ENCODE results near the gene SLAMF8.
A peak's percentile ranks its signal among the peaks of the same experiment; 100 is the strongest.

SLAMF8 gene

DNA sequence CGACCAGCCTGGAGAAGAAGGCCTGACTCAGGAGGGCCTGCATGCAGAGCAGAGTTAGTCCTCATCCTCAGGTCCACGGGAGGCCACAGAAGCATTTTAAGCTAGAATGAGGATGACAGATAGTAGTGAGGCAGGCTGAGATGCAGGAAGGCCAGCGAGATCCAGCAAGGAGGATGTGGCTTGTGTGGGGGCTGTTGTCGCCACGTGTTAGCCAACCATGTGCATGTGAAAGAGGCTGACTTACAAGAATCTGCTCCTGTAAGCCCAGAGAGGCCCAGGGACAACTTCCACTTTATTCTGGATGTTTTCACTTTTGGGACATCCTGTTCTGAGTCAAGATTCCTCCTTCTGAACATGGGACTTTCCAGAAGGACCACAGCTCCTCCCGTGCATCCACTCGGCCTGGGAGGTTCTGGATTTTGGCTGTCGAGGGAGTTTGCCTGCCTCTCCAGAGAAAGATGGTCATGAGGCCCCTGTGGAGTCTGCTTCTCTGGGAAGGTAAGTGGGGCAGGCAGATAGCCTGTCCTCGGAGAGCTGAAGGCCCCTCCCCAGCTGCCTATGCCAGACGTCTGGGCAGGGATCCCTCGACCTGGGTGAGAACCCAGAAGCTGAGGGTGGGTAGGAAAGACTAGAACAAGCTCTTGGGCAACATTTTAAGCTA, at the start of gene SLAMF8:
Gene SLAMF8 (plus strand): TSS at position 433 of the 661 bp plus-strand sequence. CDS start 26 bp downstream, at position 459.
- DNase-seq, result no peak

DNA sequence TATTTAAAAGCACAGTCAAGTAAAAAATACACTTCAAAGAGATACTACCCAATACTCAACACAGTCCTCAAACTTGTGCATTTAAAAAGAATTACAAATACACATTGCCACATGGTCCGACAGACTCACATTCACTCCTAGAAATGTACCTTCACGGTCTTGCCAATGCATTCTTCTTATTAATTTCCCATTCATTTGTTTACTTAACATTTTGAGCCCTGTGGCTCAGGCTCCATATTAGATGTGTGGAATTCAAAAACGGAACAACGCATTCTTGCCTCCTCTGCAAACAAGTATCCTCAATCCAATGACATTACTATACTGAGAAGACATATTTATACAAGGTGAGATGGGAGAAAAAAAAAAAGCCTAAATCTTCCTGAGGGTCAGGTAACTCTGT, 48.4 kb upstream of the SLAMF8 start:
- DNase-seq, result no peak

- no peak for DNase-seq
Observed at GRCh38 chr1:159779403-159779851, 47.2 kb upstream of the SLAMF8 start.

GRCh38 chr1:159780583-159781582, 45.8 kb upstream of the SLAMF8 start, which contains the start of gene DUSP23:
Gene DUSP23 (plus strand): TSS chr1:159780962. CDS start chr1:159781101, 139 bp downstream.
- peak; percentile 93 for DNase-seq

DNA sequence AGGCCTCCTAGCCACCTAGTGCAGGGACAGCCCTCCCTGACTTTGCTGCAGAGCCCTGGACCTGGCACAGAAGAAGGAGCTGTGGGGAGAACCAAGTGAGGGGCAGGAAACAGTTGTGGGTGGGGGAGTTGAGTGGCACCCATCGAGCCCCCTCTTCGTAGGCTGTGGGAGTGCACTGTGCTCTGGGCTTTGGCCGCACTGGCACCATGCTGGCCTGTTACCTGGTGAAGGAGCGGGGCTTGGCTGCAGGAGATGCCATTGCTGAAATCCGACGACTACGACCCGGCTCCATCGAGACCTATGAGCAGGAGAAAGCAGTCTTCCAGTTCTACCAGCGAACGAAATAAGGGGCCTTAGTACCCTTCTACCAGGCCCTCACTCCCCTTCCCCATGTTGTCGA, 44.7 kb upstream of the SLAMF8 start:
- no peak for DNase-seq

DNA sequence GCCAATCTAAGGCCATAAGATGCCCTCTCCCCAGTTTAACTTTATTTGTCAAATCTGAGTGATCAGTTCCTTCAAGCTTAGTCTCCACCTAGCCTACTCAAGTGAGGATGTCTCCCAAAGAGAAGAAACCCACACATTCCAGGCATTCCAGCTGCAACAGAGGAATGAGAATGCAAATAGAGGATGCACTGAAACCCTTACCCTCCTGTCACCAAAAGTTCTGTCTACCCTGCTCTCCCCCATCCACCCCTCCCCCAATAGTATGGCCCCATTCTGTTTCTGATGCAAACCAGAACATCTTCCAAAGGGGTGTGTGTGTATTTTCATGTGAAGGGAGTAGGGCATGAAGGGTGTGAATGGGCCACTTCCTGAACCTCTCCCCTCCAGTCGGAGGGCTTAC, 42.9 kb upstream of the SLAMF8 start:
- DNase-seq, result no peak

- DNase-seq, result no peak
Observed at GRCh38 chr1:159786465-159786864, 40.2 kb upstream of the SLAMF8 start.

DNA sequence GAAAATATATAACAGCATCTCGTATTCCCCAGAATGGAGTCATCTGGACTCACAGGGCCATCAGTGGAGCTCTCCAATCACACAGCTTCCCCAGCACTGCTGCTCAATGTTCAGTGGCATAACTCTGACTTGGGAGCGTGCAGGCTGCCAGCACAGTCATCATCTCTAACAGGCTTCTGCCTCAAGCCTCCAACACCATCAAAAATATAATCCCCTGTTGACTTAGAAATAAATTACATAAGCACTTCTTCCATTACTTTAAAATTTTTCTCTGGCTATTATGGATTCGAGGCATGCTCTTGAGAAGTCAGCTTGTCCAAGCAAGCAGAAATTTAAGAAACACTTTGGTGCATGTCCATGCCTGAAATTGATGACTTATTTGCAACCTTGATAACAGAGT, 39.7 kb upstream of the SLAMF8 start:
- no peak for DNase-seq

DNA sequence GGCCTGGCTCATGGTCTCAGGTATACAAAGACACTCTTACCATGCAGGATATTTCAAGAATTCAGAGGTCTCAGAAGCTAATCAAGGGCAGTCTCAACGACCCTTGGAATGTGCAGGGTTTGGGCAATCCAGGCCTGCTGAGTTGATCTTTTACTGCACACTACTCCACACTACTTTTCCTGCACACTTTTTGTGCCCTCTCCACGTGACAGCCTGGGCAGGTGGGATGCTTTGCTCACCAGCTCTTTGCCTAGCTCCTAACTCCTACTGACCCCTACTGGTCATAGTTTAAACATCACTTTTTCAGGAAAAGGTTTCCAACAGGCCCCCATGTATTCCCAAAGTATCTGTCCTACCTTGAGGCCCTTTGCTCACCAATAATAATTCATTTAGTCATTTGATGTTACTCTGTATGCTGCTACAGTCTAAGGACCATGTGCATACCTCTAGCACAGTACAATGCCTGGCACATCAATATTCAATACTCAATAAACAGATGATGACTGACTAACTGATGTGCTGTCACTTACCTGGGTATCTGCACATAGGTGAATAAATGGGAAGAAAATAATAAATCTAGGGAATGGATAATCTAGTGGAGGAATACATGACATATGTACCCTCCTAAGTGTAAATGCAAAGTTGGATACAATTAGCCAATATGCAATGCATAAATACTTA, 36.3 kb upstream of the SLAMF8 start:
- no peak for DNase-seq

DNA sequence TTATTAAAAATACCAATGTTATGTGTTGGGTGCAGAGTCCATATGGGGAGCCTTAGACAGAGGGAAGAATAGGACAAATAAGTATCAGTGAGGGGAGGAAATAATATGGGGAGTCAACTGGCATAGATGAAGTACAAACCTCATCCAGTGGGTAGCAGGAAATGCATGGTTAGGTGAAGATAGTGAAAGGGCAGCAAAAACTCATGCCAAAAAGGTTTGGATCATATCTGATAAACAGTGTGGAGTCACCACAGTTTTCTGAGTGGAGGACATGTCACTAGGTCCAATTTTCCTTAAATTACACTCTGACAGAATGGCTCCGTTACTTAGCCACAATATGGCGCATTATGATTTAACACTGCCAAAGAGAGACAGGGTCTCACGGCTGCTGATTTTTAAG, 35.6 kb upstream of the SLAMF8 start:
- DNase-seq, result no peak

DNA sequence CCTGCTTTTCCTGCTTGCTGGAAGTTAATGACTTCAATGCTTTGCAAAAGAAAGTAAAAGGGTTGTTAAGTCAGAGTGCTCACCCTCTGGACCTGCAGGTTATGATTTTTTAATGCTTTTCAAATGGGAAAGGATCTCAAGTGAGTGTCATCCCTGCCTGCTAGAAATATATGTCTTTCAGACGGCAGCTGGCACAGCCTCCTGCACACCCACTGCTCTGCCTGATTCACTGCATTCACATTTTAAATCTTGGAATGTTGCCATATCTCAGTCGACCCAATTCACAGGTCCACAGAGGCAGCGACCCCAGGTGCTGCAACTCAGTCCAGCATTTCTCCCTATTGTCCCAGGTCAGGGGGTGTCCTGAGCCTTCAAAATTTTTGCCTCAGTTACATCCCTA, 35.2 kb upstream of the SLAMF8 start:
- DNase-seq, result no peak

DNA sequence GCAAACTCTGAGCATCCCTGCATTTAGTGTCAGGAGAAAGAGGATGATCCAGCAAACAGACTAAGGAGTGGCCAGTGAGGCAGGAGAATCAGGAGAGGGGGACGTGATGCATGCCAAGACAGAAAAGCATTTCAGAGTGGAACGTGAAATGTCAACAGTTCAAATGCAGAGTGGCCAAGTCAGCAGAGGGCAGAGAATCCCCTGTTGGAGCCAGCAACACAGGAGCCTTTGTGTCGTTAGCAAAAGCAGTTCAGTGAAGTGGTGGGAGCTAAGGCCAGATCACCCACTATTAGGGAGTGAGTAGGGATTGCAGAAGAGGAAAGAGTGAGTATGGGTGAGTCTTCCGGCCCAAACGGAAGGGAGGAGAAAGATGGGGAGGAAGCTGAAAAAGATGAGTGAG, 31.1 kb upstream of the SLAMF8 start:
- DNase-seq, result no peak

GRCh38 chr1:159798893-159799292, 27.8 kb upstream of the SLAMF8 start:
- DNase-seq, result peak; percentile 44

GRCh38 chr1:159799446-159799985, 27.2 kb upstream of the SLAMF8 start:
- no peak for DNase-seq

GRCh38 chr1:159800177-159800930, 26.3 kb upstream of the SLAMF8 start:
- no peak for DNase-seq

DNA sequence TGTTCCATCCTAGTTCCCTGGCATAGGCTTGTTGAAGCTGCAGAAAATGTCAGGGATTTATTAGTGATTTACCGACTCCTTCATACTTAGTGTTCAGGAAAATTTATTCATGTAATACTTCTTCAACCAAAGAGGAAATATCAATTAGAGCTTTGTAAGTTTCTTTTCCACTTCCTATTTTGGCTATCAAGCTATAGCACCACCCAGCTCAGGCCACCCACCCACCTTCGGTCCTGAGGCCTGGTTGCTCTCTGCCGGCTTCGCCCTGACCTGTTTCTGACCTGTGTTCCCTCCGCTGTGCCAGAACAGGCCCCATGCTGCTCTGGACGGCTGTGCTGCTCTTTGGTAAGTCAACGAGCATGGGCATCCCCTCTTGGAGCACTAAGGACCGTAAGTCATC, 24.6 kb upstream of the SLAMF8 start, which contains the start of gene FCRL6:
Gene FCRL6 (plus strand): TSS at position 250 of the 400 bp plus-strand sequence. CDS start 65 bp downstream, at position 315.
- DNase-seq, result no peak

DNA sequence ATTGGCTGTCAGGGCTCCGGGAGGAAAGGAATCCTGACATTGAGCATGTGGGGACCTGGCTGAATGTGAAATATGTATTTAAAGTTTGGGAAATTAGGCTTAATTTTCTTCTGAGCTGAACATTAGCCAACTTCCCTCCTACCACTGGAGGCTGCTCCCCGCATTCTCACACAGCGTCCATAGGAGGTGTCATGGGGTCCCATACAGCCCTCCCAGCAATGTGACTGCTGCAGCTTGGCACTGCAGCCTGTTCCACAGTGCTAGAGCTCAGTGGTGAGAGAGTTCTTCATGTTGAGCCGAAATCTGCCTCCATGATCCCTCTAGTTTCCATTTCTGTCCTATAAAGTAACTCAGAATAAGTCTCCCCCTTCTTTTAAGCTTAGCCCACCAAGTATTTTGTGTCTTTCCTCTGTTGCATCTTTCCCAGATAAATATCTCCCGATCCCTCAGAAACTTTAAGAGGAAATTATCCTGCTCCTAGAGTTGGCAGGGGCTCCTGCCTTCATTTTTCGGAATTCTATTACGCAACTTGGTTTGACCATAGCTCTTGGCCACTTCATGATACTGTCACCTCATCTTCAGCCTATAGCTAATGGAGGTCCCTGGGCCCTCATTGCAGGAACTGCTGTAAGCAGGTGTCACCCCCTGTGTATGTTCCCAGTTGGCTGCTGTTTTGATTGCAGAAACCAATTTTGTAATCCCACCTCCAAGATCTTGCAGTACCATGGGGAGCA, 22.6 kb upstream of the SLAMF8 start:
- no peak for DNase-seq

- DNase-seq, result no peak
Observed at GRCh38 chr1:159804924-159805323, 21.7 kb upstream of the SLAMF8 start.

- DNase-seq, result no peak
Observed at GRCh38 chr1:159815926-159816325, 10.7 kb upstream of the SLAMF8 start.

DNA sequence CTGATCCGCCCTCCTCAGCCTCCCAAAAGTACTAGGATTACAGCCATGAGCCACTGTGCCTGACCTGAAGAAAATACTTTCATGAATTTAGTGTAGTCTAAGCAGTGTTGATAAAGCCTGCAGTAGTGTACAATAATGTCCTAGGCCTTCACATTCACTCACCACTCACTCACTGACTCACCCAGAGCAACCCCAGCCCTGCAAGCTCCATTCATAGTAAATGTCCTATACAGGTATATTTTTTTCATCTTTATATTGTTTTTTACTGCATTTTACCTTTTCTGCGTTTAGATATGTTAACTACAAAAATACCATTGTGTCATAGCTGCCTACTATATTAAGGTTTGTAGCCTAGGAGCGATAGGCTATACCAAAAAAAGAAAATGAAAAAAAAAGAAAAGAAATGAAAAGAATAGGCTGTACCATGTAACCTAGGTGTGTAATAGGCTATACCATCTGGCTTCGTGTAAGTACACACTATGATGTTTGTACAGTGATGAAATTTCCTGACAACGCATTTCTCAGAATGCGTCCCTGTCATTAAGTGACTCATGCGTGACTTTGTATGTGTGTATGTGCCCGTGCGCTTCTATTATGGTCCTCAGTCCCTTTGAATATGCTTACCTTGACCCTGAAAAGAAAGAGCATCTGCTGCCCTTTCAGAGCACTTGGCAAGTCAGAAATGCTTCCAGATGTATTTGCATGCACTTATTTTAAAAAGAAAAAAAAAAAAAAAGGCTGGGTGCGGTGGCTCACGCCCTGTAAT, 9.2 kb upstream of the SLAMF8 start:
- no peak for DNase-seq

Measured in T1000 (cell line).